ELF-1 (cell line): Measurements from ENCODE around the gene CD101.
"Not testable (repeated sequence)": the region's sequence is repeated elsewhere in the genome, so short reads cannot be mapped to it uniquely, and the experiment has no call there.

ENCODE experiments used
- DNase-seq: peaks from one replicate; pipeline ENCODE4 v3.0.0-alpha.2; 2016; ENCODE audit warnings: low read depth, low spot score

CD101 gene

GRCh38 chr1:117001254-117001927, at the start of gene CD101:
TSS of gene CD101 (plus strand) at chr1:117001760. CDS start at chr1:117001818, 58 bp downstream.
- DNase-seq, result no peak

GRCh38 chr1:116952738-116953275, 48.8 kb upstream of the CD101 start:
- DNase-seq, result no peak

GRCh38 chr1:116954440-116954839, 47.1 kb upstream of the CD101 start:
- no peak for DNase-seq

GRCh38 chr1:116956378-116956777, 45.2 kb upstream of the CD101 start:
- DNase-seq, result no peak

GRCh38 chr1:116957646-116958045, 43.9 kb upstream of the CD101 start:
- no peak for DNase-seq

GRCh38 chr1:116958110-116958509, 43.5 kb upstream of the CD101 start:
- no peak for DNase-seq

- no peak for DNase-seq
These were observed 42.6 kb upstream of the CD101 start for GRCh38 chr1:116958977-116959376.

- DNase-seq, result no peak
These were observed 40.0 kb upstream of the CD101 start for GRCh38 chr1:116961606-116962005.

- no peak for DNase-seq
These were observed 38.4 kb upstream of the CD101 start for GRCh38 chr1:116962987-116963639.

- no peak for DNase-seq
These were observed 34.8 kb upstream of the CD101 start for GRCh38 chr1:116966791-116967190.

GRCh38 chr1:116968724-116969123, 32.8 kb upstream of the CD101 start:
- DNase-seq, result no peak

- DNase-seq, result no peak
These were observed 30.2 kb upstream of the CD101 start for GRCh38 chr1:116971258-116971860.

- no peak for DNase-seq
These were observed 29.4 kb upstream of the CD101 start for GRCh38 chr1:116971965-116972673.

- DNase-seq, result no peak
These were observed 28.9 kb upstream of the CD101 start for GRCh38 chr1:116972674-116973030.

GRCh38 chr1:116980309-116980708, 21.3 kb upstream of the CD101 start:
- DNase-seq, result not testable (repeated sequence)

- DNase-seq, result no peak
These were observed 20.0 kb upstream of the CD101 start for GRCh38 chr1:116981521-116982037.

GRCh38 chr1:116982319-116983004, 19.1 kb upstream of the CD101 start:
- DNase-seq, result peak; percentile 33

GRCh38 chr1:116983112-116983511, 18.4 kb upstream of the CD101 start:
- DNase-seq, result no peak

GRCh38 chr1:116983678-116984077, 17.9 kb upstream of the CD101 start:
- DNase-seq, result no peak

- DNase-seq, result no peak
These were observed 17.0 kb upstream of the CD101 start for GRCh38 chr1:116984406-116985160.
